ENCODE results near the gene APP. TPM values are rescaled to one million over a fixed set of nuclear protein-coding genes. Genes with fewer than 3 reads are reported as not detected.

Gene APP
- total RNA-seq, 1 experiment from 2014 or later = 560 TPM

DNA sequence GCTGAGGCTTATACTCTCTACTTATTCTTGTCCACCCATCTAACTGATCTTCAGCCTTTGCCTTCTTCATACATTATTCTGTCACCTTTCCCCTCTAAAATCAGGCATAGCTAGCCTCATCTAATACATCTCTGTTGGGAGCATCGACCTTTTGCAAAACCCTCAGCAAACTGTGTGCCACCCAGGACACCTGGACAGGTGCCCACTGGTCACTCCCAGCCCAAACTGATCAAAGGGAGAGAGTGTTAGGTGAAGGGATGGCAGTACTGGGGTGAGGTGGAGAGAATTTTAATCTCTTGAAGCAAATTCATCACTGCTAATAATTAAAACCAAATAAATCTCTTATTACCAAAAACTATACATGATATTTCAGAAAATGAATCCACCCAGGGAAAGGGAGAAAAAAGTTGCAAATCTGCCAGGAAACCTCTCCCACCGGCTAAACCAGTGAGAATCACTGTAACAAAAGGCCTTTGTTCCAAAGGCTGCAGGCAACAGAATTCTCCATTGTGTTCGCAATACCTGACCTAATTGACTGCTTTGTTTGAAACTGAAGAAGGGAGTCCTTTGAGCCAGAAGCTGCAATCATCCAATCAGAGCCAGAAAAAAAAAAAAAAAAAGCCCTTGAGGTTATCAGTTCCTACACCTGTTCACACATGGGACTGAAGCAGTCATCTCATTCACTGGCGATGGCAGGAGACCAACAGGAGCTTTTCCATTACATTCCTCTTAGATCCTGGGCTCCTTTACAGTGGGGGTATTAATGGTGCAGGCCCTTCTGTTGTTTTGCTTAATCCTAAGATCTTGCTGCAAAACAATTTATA is 172.6 kb downstream of the APP start:
- DNase-seq (ENCODE audit: low spot score) = peak; percentile 23

GRCh38 chr21:25995278-25995677 is 175.3 kb downstream of the APP start:
- ChIA-PET CTCF (no interaction called here), POLR2A (no interaction called here)
- H3K4me3 Mint-ChIP-seq = no peak overlapping the region
- peaks cover 46% of the 10 kb centered on the region for H3K4me1 Mint-ChIP-seq
- H3K27ac Mint-ChIP-seq = peak overlapping the region; percentile 64
- H3K27me3 Mint-ChIP-seq (ENCODE audit: low read depth) = no peaks in the 10 kb centered on the region
- TF ChIP-seq SOX15 (CRISPR knock-in tag; IDR thresholded peaks at IDR 0.05) (no peak), E2F5 (CRISPR knock-in tag; IDR thresholded peaks at IDR 0.05) (no peak), TCF7 (CRISPR knock-in tag; IDR thresholded peaks at IDR 0.05; ENCODE audit: low read depth) (no peak), ZNF232 (CRISPR knock-in tag; IDR thresholded peaks at IDR 0.05) (no peak), EMX1 (CRISPR knock-in tag; IDR thresholded peaks at IDR 0.05) (no peak), CBFB (CRISPR knock-in tag; IDR thresholded peaks at IDR 0.05; ENCODE audit: low read depth) (no peak), CREM (CRISPR knock-in tag; IDR thresholded peaks at IDR 0.05) (no peak)
- TF ChIP-seq, protein P1, sequence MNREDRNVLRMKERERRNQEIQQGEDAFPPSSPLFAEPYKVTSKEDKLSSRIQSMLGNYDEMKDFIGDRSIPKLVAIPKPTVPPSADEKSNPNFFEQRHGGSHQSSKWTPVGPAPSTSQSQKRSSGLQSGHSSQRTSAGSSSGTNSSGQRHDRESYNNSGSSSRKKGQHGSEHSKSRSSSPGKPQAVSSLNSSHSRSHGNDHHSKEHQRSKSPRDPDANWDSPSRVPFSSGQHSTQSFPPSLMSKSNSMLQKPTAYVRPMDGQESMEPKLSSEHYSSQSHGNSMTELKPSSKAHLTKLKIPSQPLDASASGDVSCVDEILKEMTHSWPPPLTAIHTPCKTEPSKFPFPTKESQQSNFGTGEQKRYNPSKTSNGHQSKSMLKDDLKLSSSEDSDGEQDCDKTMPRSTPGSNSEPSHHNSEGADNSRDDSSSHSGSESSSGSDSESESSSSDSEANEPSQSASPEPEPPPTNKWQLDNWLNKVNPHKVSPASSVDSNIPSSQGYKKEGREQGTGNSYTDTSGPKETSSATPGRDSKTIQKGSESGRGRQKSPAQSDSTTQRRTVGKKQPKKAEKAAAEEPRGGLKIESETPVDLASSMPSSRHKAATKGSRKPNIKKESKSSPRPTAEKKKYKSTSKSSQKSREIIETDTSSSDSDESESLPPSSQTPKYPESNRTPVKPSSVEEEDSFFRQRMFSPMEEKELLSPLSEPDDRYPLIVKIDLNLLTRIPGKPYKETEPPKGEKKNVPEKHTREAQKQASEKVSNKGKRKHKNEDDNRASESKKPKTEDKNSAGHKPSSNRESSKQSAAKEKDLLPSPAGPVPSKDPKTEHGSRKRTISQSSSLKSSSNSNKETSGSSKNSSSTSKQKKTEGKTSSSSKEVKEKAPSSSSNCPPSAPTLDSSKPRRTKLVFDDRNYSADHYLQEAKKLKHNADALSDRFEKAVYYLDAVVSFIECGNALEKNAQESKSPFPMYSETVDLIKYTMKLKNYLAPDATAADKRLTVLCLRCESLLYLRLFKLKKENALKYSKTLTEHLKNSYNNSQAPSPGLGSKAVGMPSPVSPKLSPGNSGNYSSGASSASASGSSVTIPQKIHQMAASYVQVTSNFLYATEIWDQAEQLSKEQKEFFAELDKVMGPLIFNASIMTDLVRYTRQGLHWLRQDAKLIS (CRISPR knock-in tag; IDR thresholded peaks at IDR 0.05; ENCODE audit: borderline replicate concordance) = no peak
- TF ChIP-seq, protein P2, sequence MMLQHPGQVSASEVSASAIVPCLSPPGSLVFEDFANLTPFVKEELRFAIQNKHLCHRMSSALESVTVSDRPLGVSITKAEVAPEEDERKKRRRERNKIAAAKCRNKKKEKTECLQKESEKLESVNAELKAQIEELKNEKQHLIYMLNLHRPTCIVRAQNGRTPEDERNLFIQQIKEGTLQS (CRISPR knock-in tag; conservative IDR thresholded peaks at IDR 0.05) = no peak
- H3K36me3 Mint-ChIP-seq = peaks cover 42% of the 10 kb centered on the region
- no peaks in the 10 kb centered on the region for H3K9me3 Mint-ChIP-seq
- ATAC-seq (no peak), DNase-seq (ENCODE audit: low spot score) (no peak)

More for the DNA sequence above, 172.6 kb downstream of the APP start:
- Mint-ChIP-seq H3K27ac (peak overlapping the region; percentile 99), H3K4me1 (peaks cover 65% of the 10 kb centered on the region), H3K36me3 (peaks cover 33% of the 10 kb centered on the region), H3K27me3 (ENCODE audit: low read depth) (no peaks in the 10 kb centered on the region), H3K4me3 (peak overlapping the region; percentile 48), H3K9me3 (no peaks in the 10 kb centered on the region)
- TF ChIP-seq SP1 (CRISPR knock-in tag; conservative IDR thresholded peaks at IDR 0.05) = peak; percentile 18; the same call in 1 of the 2 replicates
- no peak for TF ChIP-seq FOXK1 (CRISPR knock-in tag; IDR thresholded peaks at IDR 0.05)
- peak; percentile 27; the same call in 1 of the 2 replicates for TF ChIP-seq ZNF423 (CRISPR knock-in tag; IDR thresholded peaks at IDR 0.05)
- TF ChIP-seq, protein P3, sequence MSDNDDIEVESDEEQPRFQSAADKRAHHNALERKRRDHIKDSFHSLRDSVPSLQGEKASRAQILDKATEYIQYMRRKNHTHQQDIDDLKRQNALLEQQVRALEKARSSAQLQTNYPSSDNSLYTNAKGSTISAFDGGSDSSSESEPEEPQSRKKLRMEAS (CRISPR knock-in tag; IDR thresholded peaks at IDR 0.05) = 0 out of 2 replicates have a peak, but pooled peaks have one; percentile 27
- ATAC-seq = peak; percentile 92
- CTCF ChIA-PET = interaction anchor here (0.7 kb wide), 1 partner anchor 173 kb away, joined by 3 read pairs; no protein-coding TSS in a partner anchor
- POLR2A ChIA-PET = no interaction called here

GRCh38 chr21:25994758-25995163 is 175.8 kb downstream of the APP start:
- CTCF ChIA-PET = no interaction called here

More at GRCh38 chr21:25994758-25995163, 175.8 kb downstream of the APP start:
- H3K27me3 Mint-ChIP-seq (ENCODE audit: low read depth) = no peaks in the 10 kb centered on the region
- H3K4me1 Mint-ChIP-seq = peaks cover 44% of the 10 kb centered on the region
- H3K36me3 Mint-ChIP-seq = peaks cover 42% of the 10 kb centered on the region
- H3K9me3 Mint-ChIP-seq = no peaks in the 10 kb centered on the region
- no peak overlapping the region for H3K4me3 Mint-ChIP-seq
- no peak for ATAC-seq
- TF ChIP-seq FOXK1 (CRISPR knock-in tag; IDR thresholded peaks at IDR 0.05) (no peak), NR3C1 (CRISPR knock-in tag; conservative IDR thresholded peaks at IDR 0.05; ENCODE audit: low read depth) (no peak)
- peak overlapping the region; percentile 66; the same call in 1 of the 2 replicates for H3K27ac Mint-ChIP-seq
- DNase-seq (ENCODE audit: low spot score) = no peak
- POLR2A ChIA-PET = no interaction called here
